T-helper 1 cell treated with Interleukin-12 subunit alpha and Interleukin-12 subunit beta and Interleukin-4 antibody, amounts not matched to agents 30 ng/mL and 1 ng/mL, for 36 hours (primary cell): Measurements from ENCODE around the gene ZNF841. TPM values are rescaled to one million over a fixed set of nuclear protein-coding genes. Genes with fewer than 3 reads are reported as not detected.
"Not testable (repeated sequence)": the region's sequence is repeated elsewhere in the genome, so short reads cannot be mapped to it uniquely, and the experiment has no call there.

Experiments used
- intact Hi-C: fragments of 100-400 bp; cut with micrococcal nuclease; formaldehyde crosslinking; loops from one replicate; pipeline ENCODE4 v1.15.1; 2024
- total RNA-seq: library from RNA; stranded (reverse); gene quantifications from 2 replicates; pipeline ENCODE4 v1.2.3, GENCODE V29; 2022

Gene ZNF841
- total RNA-seq, result 23.1 and 27.0 TPM in 2 replicates

DNA sequence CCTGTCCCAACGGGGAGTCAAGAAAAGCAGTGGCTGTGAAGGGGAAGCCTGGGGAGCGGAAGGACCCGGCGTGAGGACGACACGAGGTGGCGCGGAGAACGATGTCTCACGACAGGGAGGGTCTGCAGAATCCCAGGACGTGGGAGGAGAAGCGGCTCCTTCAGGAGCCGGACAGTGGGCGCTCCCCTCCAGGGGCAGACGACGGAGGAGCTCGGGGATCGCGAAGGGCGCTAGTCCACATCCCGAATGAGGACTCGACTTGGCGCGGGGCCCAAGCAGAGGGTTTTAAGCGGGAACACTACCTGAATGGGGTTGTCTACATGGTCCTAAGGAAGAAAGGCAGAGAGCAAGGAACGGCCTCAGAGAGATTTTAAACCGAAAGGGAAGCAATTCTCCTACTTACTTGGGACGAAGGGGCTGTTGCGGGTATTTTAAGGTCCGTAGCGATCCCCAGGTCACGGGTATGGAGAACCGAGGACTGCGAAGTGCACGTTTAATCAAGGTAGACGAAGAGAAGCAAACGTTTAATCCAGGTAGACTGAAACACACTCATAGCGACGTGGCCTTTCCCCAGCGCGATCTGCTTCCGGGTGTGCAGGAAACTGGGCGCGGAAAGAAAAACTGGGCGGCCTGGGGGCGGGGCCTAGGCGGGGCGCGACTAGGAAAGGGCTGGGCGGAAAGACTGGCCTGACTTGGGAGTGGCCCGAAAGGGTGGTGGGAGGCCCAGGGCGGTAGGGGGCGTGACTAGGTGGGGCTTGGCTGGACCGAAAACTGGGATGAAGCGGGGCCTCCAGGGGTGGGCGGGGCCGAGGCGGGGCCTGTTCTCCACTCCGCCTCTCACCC, at the start of gene ZNF841:
Gene ZNF841 (minus strand): TSS at position 594 of the 843 bp plus-strand sequence. CDS start 10,964 bp downstream, outside the sequence.
- intact Hi-C loops, result loop anchor here (1.0 kb wide), 7 partner anchors 45 to 691 kb away; partner anchors contain the start of genes ZNF432, ZNF480, ZNF600 and ZNF766

- intact Hi-C loops, result no loop called here
Observed at GRCh38 chr19:52142001-52142595, 46.5 kb upstream of the ZNF841 start.

DNA sequence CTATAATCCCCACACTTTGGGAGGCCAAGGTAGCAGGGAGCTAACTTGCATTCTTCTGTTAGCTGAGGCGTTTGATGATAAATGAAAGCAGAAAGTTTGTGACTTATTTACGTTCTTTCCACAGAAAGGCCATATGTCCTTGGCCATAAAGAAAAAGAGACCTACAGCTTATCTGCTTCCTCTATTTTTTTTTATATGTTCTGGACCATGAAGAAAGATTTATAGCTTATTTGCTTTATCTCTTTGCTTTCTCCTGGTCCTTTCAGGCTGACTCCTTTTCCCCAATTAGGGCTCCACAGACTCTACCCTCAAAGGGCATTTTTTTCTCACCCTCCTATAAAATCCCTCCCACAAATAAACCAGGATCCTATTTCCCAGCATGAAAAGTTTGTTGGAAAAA, 45.6 kb upstream of the ZNF841 start:
- intact Hi-C loops, result loop anchor here (2.0 kb wide), 2 partner anchors 782 to 1380 kb away; partner anchors contain the start of gene ZNF888

DNA sequence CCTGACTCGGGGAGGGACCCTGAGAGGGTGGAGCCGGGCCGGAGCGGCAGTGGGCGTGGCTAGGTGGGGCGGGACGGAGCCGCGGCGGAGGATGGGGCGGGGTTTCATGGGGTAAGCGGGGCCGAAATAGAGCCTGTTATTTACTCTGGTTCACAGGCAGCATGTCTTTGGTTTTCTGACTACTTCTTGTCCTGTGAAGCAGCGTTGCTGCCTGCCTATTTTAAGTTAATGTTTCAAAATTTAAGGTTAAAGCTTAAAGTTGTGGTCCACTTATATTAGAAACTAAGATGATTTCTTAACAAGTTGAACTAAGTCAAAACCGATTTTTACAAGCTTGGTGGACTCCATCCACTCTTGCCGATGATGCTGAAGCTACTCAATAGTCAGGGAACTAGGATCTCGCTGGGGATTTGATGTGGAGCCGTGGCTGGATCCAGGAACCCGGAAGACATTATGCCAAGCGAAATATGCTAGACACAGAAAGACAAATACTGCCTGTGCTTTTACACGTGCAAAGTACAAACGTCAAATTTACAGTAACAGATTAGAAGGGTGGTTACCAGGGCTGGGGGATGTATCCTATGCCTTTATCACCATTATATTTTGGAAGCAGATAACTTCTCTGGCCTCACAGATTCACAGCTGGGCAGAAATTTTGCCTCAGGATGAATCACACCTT, 44.6 kb upstream of the ZNF841 start:
- intact Hi-C loops, result loop anchor here (1.0 to 2.0 kb wide), 6 partner anchors 45 to 1381 kb away; partner anchors contain the start of genes ZNF615, ZNF841 and ZNF888

- intact Hi-C loops, result loop anchor here (1.0 to 5.0 kb wide), 16 partner anchors 32 to 1381 kb away; partner anchors contain the start of genes ZNF160, ZNF480, ZNF613 and ZNF615
Observed at GRCh38 chr19:52139252-52140031, 43.9 kb upstream of the ZNF841 start, which contains the start of gene ZNF616. ZNF616 (minus strand) TSS chr19:52139938; CDS start chr19:52130512, 9,426 bp downstream.

DNA sequence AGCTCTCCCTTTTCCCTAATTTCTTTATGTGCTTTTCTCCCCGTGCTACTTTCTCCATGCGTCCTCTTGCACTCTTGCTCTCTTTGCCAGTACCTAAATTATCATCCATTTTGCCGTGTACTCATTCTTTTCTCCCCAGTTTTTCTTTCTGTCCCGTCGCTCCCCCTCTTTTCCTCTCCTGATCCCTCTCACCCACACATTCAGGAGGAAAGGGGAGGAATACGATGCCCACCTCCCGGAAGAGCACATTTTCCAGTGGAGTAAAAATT, 43.4 kb upstream of the ZNF841 start:
- intact Hi-C loops, result loop anchor here (1.0 to 5.0 kb wide), 10 partner anchors 32 to 1058 kb away; partner anchors contain the start of genes ZNF160, ZNF480, ZNF613 and ZNF701

DNA sequence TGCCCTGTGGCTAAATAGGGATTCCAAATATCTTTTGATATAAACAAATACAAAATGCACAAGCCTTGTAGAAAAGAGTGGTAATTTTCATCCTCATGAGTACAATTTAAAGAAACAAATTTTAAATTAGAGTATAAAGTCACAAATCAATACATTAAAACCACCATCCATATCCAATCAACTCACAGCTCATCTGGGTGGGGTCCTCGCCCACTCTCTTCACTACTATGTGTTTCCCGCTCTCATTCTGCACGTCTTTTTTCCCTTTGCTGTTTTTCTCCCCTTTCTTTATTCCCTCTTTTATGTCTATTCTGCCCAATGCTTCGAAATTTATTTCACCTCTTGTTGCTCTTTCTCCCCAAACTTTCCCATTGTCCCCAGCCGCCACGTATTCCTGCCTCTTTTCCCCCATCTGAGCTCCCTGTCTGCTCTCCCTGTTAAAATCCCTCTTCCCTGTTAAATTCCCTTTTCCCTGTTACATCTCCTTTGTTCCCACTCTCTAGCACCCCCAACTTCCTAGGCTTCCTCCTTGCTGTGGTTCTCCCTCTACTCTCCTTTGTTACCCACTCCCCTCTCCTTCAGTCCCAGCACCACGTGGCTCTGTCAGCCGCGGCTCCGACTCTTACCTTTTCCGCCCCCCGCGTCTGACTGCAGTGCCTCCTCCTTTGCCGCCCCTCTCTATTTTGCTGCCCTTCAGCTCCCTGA, 42.9 kb upstream of the ZNF841 start:
- intact Hi-C loops, result loop anchor here (2.0 to 5.0 kb wide), 2 partner anchors 824 to 1059 kb away; partner anchors contain the start of gene ZNF816

GRCh38 chr19:52120286-52120685, 24.7 kb upstream of the ZNF841 start:
- intact Hi-C loops, result no loop called here

DNA sequence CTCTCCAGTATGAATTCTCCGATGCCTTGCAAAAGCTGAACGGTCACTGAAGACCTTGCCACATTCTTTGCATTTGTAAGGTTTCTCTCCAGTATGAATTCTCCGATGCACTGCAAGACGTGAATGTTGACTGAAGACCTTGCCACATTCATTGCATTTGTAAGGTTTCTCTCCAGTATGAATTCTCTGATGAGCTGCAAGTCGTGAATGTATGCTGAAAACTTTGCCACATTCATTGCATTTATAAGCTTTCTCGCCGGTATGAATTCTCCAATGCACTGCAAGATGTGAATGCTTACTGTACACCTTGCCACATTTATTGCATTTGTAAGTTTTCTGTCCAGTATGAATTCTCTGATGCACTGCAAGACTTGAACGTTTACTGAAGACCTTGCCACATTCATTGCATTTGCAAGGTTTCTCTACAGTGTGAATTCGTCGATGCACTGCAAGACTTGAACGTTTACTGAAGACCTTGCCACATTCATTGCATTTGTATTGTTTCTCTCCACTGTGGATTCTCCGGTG, 20.0 kb upstream of the ZNF841 start:
- intact Hi-C loops, result no loop called here

GRCh38 chr19:52114691-52115090, 19.1 kb upstream of the ZNF841 start:
- intact Hi-C loops, result no loop called here

DNA sequence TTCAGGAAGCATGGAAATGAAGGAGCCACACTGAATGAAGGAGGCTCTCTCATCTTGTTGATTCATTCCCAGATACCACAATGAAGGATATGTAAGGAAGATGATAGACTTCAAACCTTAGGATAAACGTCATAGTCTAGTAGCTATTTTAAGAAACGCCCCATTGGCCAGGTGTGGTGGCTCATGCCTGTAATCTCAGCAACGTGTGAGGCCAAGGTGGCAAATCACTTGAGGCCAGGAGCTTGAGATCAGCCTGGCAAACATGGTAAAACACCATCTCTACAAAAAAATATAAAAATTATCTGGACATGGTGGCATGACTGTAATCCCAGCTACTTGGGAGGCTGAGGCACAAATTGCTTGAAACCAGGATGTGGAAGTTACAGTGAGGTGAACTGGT, 17.1 kb upstream of the ZNF841 start:
- intact Hi-C loops, result no loop called here

DNA sequence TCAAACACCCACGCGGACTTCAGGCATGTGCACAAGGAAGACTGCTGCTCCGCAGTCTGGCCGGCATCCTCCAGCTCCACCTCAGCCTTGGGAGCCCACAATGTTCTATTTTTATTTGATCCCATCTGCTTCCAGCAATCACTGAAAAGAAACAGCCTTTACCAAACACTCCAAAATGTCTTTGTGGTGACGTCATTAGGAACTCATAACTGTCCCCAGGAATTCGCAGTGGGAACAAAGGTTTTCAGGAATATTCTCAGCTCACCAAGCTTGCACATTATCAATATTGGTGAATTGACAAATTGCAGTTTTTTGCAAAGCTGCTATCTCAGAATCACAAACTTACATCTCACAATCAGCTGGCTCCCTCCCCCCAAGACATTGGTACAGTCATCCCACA, 15.2 kb upstream of the ZNF841 start:
- intact Hi-C loops, result no loop called here

GRCh38 chr19:52102782-52103181, 7.2 kb upstream of the ZNF841 start:
- intact Hi-C loops, result no loop called here

GRCh38 chr19:52101866-52102562, 6.4 kb upstream of the ZNF841 start:
- intact Hi-C loops, result no loop called here

GRCh38 chr19:52099497-52100138, 4.1 kb upstream of the ZNF841 start:
- intact Hi-C loops, result no loop called here

DNA sequence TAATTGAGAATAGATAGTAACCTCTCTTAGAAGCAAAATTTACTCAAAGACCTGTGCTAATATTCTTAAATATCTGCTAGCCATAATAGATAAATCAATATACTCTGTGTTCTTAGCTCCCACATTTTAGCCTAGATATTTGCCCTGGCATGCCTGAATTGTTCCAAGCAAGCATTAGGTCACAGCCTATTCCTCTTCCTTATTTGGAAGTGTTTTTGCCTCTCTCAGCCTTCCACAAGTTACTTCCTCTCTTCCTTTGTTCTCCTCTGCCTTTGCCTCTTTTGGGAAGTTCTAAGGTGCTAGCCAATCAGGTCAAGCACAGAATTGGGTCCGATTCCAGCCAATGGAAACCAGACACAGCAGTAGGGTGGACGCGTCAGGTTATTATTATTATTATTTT, 851 bp upstream of the ZNF841 start:
- intact Hi-C loops, result not testable (repeated sequence)

DNA sequence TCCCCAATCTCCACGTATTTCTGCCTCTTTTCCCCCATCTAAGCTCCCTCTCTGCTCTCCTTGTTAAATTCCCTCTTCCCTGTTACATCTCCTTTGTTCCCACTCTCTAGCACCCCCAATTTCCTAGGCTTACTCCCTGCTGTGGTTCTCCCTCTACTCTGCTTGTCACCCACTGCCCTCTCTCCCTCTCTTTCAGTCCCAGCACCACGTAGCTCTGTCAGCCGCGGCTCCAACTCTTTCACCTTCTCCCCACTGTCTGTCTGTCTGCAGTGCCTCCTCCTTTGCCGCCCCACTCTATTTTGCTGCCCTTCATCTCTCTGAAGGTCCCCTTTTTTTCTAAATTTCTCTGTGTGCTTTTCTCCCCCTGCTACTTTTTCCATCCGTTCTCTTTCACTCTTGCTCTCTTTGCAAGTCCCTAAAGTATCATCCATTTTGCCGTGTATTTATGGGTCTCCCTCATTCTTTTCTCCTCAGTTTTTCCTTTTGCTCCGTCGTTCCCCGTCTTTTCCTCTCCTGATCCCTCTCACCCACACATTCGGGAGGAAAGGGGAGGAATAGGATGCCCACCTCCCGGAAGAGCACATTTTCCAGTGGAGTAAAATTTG, 937 bp downstream of the ZNF841 start:
- intact Hi-C loops, result loop anchor here (1.0 kb wide), 7 partner anchors 46 to 692 kb away; partner anchors contain the start of genes ZNF432, ZNF480, ZNF600 and ZNF766

DNA sequence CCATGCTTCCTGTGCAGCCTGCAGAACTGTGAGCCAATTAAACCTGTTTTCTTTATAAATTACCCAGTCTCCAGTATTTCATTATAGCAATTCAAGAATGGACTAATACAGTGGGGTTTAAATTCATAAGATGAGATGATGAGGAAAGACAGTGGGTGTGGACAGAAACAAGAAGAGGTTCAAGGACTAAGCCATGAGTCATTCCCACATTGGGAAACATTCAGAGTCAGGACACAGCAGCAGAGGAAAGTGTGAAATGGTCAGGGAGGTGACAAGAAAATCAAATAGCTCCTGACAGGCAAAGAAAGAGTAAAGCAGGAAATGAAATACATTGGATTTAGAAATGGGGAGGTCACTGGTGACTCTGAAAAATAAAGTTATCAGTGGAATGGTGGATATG, 9.1 kb downstream of the ZNF841 start:
- intact Hi-C loops, result no loop called here
